Ovary (tissue), 9 donors: Measurements from ENCODE around the gene TRPM3. TPM values are rescaled to one million over a fixed set of nuclear protein-coding genes. Genes with fewer than 3 reads are reported as not detected.

Source experiments
- DNase-seq, 5 donors: peaks; one replicate each; pipeline ENCODE4 v3.0.0-alpha.2; 2019 to 2020
- H3K27ac ChIP-seq, 2 donors: fragments of 200-600 bp; one replicate each; pipeline versions ENCODE4 v1.5.1 to v1.8.0; 2019 to 2022
- H3K27me3 ChIP-seq: fragments of 200-600 bp; one replicate; pipeline ENCODE4 v1.8.0; 2022
- H3K36me3 ChIP-seq: fragments of 200-600 bp; sonication (generic); one replicate; pipeline ENCODE4 v1.5.1; 2019
- H3K4me1 ChIP-seq: one replicate; pipeline ENCODE4 v1.8.1; 2013; ENCODE audit warnings: mild to moderate bottlenecking, moderate library complexity; ENCODE audit not compliant: insufficient read depth
- H3K4me3 ChIP-seq: fragments of 200-600 bp; sonication (generic); one replicate; pipeline ENCODE4 v1.5.1; 2017
- H3K9me3 ChIP-seq, 2 donors: fragments of 200-600 bp in 1 of 2; sonication (generic) in 1 of 2; one replicate each; pipeline versions ENCODE4 v1.5.1 to v1.8.1; 2013 to 2019; ENCODE audit warnings: mild to moderate bottlenecking in 1 of 2, moderate library complexity in 1 of 2
- CTCF ChIP-seq, 3 donors: fragments of 450-650 bp in 2 of 3; fragments of 200-600 bp in 1 of 3; IDR thresholded peaks; one replicate each; pipeline versions ENCODE4 v1.5.1 to v1.8.0; 2016 to 2022; ENCODE audit warnings: antibody characterized with exemption in 3 of 3, mild to moderate bottlenecking in 1 of 3
- EP300 ChIP-seq: sonication (generic); formaldehyde crosslinking; IDR thresholded peaks from one replicate; pipeline ENCODE4 v1.6.1; 2017; ENCODE audit warnings: antibody characterized with exemption
- POLR2A ChIP-seq: fragments of 450-650 bp; IDR thresholded peaks from one replicate; pipeline ENCODE4 v1.6.1; 2017; ENCODE audit warnings: antibody characterized with exemption, mild to moderate bottlenecking, moderate library complexity
- WGBS, 3 donors: extraction: QIAGEN DNeasy Blood & Tissue Kit in 1 of 3; methylation state at CpG; one replicate each; pipeline versions ENCODE4 v1.1.5 to v1.1.7; 2013 to 2017; 5-methylcytosine and 5-hydroxymethylcytosine counted together
- intact Hi-C, 4 donors: fragments of 100-400 bp; cut with DNase I; formaldehyde crosslinking; loops; one replicate each; pipeline versions ENCODE4 v1.11.0 to v1.15.1; 2022 to 2023
- microRNA counts: library from miRNA; unstranded; fragments of <30 nt; microRNA quantifications from one replicate; lab custom pipeline; 2016
- microRNA-seq, 3 donors: library from miRNA; unstranded; fragments of <30 nt; microRNA quantifications; one replicate each; pipeline versions ENCODE4 to v1.2.0, GENCODE V29; 2019 to 2020
- polyA plus RNA-seq, 2 donors: library from polyadenylated mRNA; stranded (reverse); fragments of 200-250 nt in 1 of 2; fragments of 350-450 nt in 1 of 2; fragmentation: Illumina TruSeq in 1 of 2; extraction: RNeasy Lipid Tissue Mini Kit (QIAGEN cat#74804) in 1 of 2; gene quantifications; one replicate each; pipeline ENCODE4 v1.2.3, GENCODE V29; 2013 to 2014
- small RNA-seq: library from RNA; depleted of rRNA; stranded (forward); fragments of <200 nt; gene quantifications from one replicate; pipeline ENCODE3, GENCODE V24; 2016
- total RNA-seq, 7 donors: library from RNA; depleted of rRNA in 2 of 7; stranded (reverse); fragments of >200 nt in 2 of 7; fragmentation: NEBNext Ultra II Directional in 3 of 7; extraction: Animal tissue kit (Norgen Biotek cat#: 25700) in 3 of 7; gene quantifications; one replicate each; pipeline versions ENCODE4 v1.1.0 to v1.2.4, GENCODE V29; 2016 to 2023
- donor health status: DM: no; HTN: no; CAD: no; lungs with moderate emphysema.
- donor health status: DM: no; HTN: no; CAD: no.
- donor health status: Bipolar disorder and iron deficiency.
- donor health status: DM: yes; HTN: yes; CAD: no.
- donor health status: DM: no; HTN: no; CAD: no.
- donor health status: DM: yes; HTN: yes; CAD: no.

Gene TRPM3
- total and polyA plus RNA-seq, 9 donors, result 0.80 to 18.5 (median 4.6) TPM

- 54 to 58% (median 54%) methylated on average over 5 of the region's 5 CpGs for WGBS, 3 donors
- Histone ChIP-seq H3K27ac (peak overlapping the region; percentile 81 to 86), H3K36me3 (no peaks in the 10 kb centered on the region), H3K27me3 (no peaks in the 10 kb centered on the region), H3K4me1 (peaks cover 26% of the 10 kb centered on the region), H3K9me3 (no peaks in the 10 kb centered on the region), H3K4me3 (no peak overlapping the region)
- intact Hi-C loops, result loop anchor here in 3 of 4 donors (1.0 to 10.0 kb wide), 4 partner anchors 59 to 135 kb away; no protein-coding TSS in a partner anchor
- TF ChIP-seq POLR2A (no peak), CTCF (IDR thresholded peaks at IDR 0.05) (no peak), EP300 (no peak)
- peak in 4 of 5 donors; percentile 37 to 49 (median 42) for DNase-seq
Observed at GRCh38 chr9:70479880-70480291, 641.5 kb downstream of the TRPM3 start.

MicroRNA genes within 50 kb of the gene (microRNA counts, 767-probe panel; counts per million panel counts)
- 6,028 counts per million, percentile 97 among the panel's probes with 10 or more counts for microRNA hsa-miR-204-5p (lab: Ali Mortazavi, UCI)

Small RNA genes lying within 50 kb of the gene (microRNA-seq; reads per million reads assigned to microRNA genes)
- 814 to 2,691 (median 1,186) reads per million in 3 donors for gene MIR204

Small RNA genes lying within 50 kb of the gene (small RNA-seq; reads per million reads assigned to genes)
- 178 reads per million, percentile 93 among the genes with 10 or more reads in this experiment for gene MIR204
- not detected for gene RN7SL726P
